SU-DHL-6 (cell line): ENCODE measurements around the gene ACKR3.

Experiments used
- H2AFZ ChIP-seq: fragments of 200-600 bp; sonication (generic); 2 replicates; pipeline ENCODE4 v1.6.1; 2014; ENCODE audit warnings: low read depth, mild to moderate bottlenecking, moderate library complexity, mixed read lengths, antibody characterized with exemption, low read length; ENCODE audit not compliant: severe bottlenecking
- H3F3A ChIP-seq: fragments of 200-600 bp; shearing (Covaris generic); 2 replicates; pipeline ENCODE4 v1.6.0; 2016; ENCODE audit warnings: antibody characterized with exemption, mild to moderate bottlenecking; ENCODE audit not compliant: insufficient read depth
- H3K27ac ChIP-seq: fragments of 200-600 bp; sonication (generic); 2 replicates; pipeline ENCODE4 v1.5.1; 2016; ENCODE audit warnings: low read depth, mild to moderate bottlenecking, low read length, moderate library complexity, mixed read lengths
- H3K27me3 ChIP-seq: fragments of 200-600 bp; sonication (generic), shearing (Covaris generic); 2 replicates; pipeline ENCODE4 v1.6.0; 2014; ENCODE audit warnings: mild to moderate bottlenecking, low read length
- H3K36me3 ChIP-seq: fragments of 200-600 bp; sonication (generic); 2 replicates; pipeline ENCODE4 v1.6.1; 2014; ENCODE audit warnings: mild to moderate bottlenecking, low read length, mixed read lengths
- H3K4me2 ChIP-seq: fragments of 300-600, 200-600 bp; shearing (Covaris generic), sonication (generic); 2 replicates; pipeline ENCODE4 v1.6.0; 2014; ENCODE audit warnings: low read length, low read depth, mild to moderate bottlenecking; ENCODE audit not compliant: poor library complexity, severe bottlenecking
- H3K4me3 ChIP-seq: fragments of 200-600 bp; sonication (generic); 2 replicates; pipeline ENCODE4 v1.5.1; 2014; ENCODE audit warnings: antibody characterized with exemption, low read length, mild to moderate bottlenecking, mixed read lengths; ENCODE audit not compliant: insufficient read depth, poor library complexity, severe bottlenecking
- H3K79me2 ChIP-seq: fragments of 200-600 bp; sonication (generic); 2 replicates; pipeline ENCODE4 v1.6.1; 2014; ENCODE audit warnings: mild to moderate bottlenecking, low read length, moderate library complexity; ENCODE audit not compliant: insufficient read depth
- H3K9ac ChIP-seq: fragments of 200-600 bp; sonication (generic); 2 replicates; pipeline ENCODE4 v1.7.0; 2014; ENCODE audit warnings: mild to moderate bottlenecking, low read length
- H3K9me2 ChIP-seq: fragments of 200-600 bp; sonication (generic); replicated peaks from 2 replicates; pipeline ENCODE4 v1.6.1; 2014; ENCODE audit warnings: low read length; ENCODE audit not compliant: insufficient read depth
- H3K9me3 ChIP-seq: fragments of 200-600 bp; sonication (generic); 2 replicates; pipeline ENCODE4 v1.6.1; 2014; ENCODE audit warnings: low read length, mixed read lengths; ENCODE audit not compliant: insufficient read depth
- H4K20me1 ChIP-seq: fragments of 200-600 bp; sonication (generic); 2 replicates; pipeline ENCODE4 v1.6.1; 2014; ENCODE audit warnings: low read depth, mild to moderate bottlenecking, antibody characterized with exemption, low read length, moderate library complexity, mixed read lengths
- EZH2phosphoT487 ChIP-seq: fragments of 200-600 bp; sonication (generic), shearing (Covaris generic); conservative IDR thresholded peaks from 2 replicates; pipeline ENCODE4 v1.6.1; 2018; ENCODE audit warnings: mild to moderate bottlenecking, antibody characterized with exemption, low read length, moderate library complexity, mixed read lengths
- TF ChIP-seq, protein P1 (sequence below): fragments of 200-600 bp; sonication (generic); IDR thresholded peaks from one replicate; pipeline ENCODE4 v1.5.1; 2017; ENCODE audit warnings: antibody characterized with exemption, mild to moderate bottlenecking, low read length, moderate library complexity; ENCODE audit not compliant: insufficient read depth, poor library complexity, severe bottlenecking

The ACKR3 gene

DNA sequence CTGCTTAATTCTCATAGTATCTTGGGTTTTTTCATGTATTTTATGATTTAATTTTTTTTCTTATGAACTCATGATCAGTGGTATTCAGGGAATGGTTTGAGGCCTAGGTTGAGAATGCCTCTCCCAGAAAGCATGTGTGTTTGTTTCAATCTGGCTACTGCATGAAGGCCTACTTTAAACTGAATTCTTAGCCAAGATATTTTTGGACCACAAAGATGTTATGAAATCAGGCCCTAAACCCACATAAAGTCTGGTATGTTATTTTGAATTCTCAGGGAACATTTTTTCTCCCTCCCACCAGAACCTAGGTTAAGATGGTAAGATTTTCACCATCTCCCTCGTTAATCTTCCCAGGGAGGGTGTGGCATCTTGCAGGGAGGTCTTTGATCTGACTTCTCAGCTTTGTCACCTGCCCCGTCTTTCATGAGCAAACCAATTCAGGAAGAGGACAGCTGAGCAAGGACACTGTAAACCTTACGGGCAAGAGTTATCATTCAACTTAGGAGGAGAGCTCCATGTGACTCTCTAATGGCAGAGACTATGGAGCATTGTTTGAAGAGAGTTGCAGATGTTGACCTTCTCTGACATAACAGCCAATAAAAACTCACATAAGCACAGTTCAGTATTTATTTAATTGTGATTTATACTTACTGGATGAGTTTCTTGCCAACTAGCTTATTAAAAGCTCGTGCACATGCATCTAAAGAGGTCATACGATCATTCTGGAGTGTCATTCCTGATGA lies 21.3 kb upstream of the ACKR3 start:
- H3K9ac ChIP-seq, result no peak overlapping the region
- H3F3A ChIP-seq, result no peaks in the 10 kb centered on the region
- TF ChIP-seq EZH2phosphoT487, result no peak
- TF ChIP-seq, protein P1, sequence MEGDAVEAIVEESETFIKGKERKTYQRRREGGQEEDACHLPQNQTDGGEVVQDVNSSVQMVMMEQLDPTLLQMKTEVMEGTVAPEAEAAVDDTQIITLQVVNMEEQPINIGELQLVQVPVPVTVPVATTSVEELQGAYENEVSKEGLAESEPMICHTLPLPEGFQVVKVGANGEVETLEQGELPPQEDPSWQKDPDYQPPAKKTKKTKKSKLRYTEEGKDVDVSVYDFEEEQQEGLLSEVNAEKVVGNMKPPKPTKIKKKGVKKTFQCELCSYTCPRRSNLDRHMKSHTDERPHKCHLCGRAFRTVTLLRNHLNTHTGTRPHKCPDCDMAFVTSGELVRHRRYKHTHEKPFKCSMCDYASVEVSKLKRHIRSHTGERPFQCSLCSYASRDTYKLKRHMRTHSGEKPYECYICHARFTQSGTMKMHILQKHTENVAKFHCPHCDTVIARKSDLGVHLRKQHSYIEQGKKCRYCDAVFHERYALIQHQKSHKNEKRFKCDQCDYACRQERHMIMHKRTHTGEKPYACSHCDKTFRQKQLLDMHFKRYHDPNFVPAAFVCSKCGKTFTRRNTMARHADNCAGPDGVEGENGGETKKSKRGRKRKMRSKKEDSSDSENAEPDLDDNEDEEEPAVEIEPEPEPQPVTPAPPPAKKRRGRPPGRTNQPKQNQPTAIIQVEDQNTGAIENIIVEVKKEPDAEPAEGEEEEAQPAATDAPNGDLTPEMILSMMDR, result no peak
- H4K20me1 ChIP-seq, result no peaks in the 10 kb centered on the region
- no peak overlapping the region for H2AFZ ChIP-seq
- H3K36me3 ChIP-seq, result no peaks in the 10 kb centered on the region
- no peaks in the 10 kb centered on the region for H3K79me2 ChIP-seq
- H3K27me3 ChIP-seq, result no peaks in the 10 kb centered on the region
- H3K4me3 ChIP-seq, result no peak overlapping the region
- no peaks in the 10 kb centered on the region for H3K9me3 ChIP-seq
- H3K9me2 ChIP-seq, result no peaks in the 10 kb centered on the region
- H3K4me2 ChIP-seq, result no peak overlapping the region
- no peak overlapping the region for H3K27ac ChIP-seq

- no peak overlapping the region for H3K9ac ChIP-seq
- H4K20me1 ChIP-seq, result no peaks in the 10 kb centered on the region
- H3K27me3 ChIP-seq, result no peaks in the 10 kb centered on the region
- H3K9me2 ChIP-seq, result no peaks in the 10 kb centered on the region
- no peaks in the 10 kb centered on the region for H3K9me3 ChIP-seq
- H3K4me3 ChIP-seq, result no peak overlapping the region
- H3K36me3 ChIP-seq, result no peaks in the 10 kb centered on the region
- TF ChIP-seq EZH2phosphoT487, result no peak
- H3K79me2 ChIP-seq, result no peaks in the 10 kb centered on the region
- H2AFZ ChIP-seq, result no peak overlapping the region
- H3K4me2 ChIP-seq, result no peak overlapping the region
- no peaks in the 10 kb centered on the region for H3F3A ChIP-seq
- H3K27ac ChIP-seq, result no peak overlapping the region
Observed at GRCh38 chr2:236549165-236549564, 20.5 kb upstream of the ACKR3 start.

- no peak overlapping the region for H3K27ac ChIP-seq
- H3K36me3 ChIP-seq, result no peaks in the 10 kb centered on the region
- H3K9me3 ChIP-seq, result no peaks in the 10 kb centered on the region
Observed at GRCh38 chr2:236550290-236550689, 19.3 kb upstream of the ACKR3 start.

More at GRCh38 chr2:236550290-236550689, 19.3 kb upstream of the ACKR3 start:
- Histone ChIP-seq H3K4me2 (no peak overlapping the region), H4K20me1 (no peaks in the 10 kb centered on the region), H3K27me3 (no peaks in the 10 kb centered on the region), H3K4me3 (no peak overlapping the region), H3K79me2 (no peaks in the 10 kb centered on the region), H3K9ac (no peak overlapping the region), H2AFZ (no peak overlapping the region), H3F3A (no peaks in the 10 kb centered on the region), H3K9me2 (no peaks in the 10 kb centered on the region)
- TF ChIP-seq EZH2phosphoT487, result no peak
- TF ChIP-seq, protein P1, result no peak
